HCT116 (cell line): Measurements from ENCODE around the gene NET1. TPM values are rescaled to one million over a fixed set of nuclear protein-coding genes. Genes with fewer than 3 reads are reported as not detected.

Experiments
- ATAC-seq: fragments of 200-7000 bp; cut with Tn5 transposase; 2 replicates; pipeline ENCODE4 v1.9.1; 2020; ENCODE audit warnings: mild to moderate bottlenecking, moderate library complexity
- BruUV-seq: library from RNA; stranded (reverse); fragments of 400-500 nt; replicated peaks from 2 replicates; lab custom pipeline; 2021; lab: Mats Ljungman, UMichigan
- CTCF ChIA-PET: fragments of 300-600 bp; sonication (Branson Sonifier 250); formaldehyde crosslinking; loops from one replicate; lab custom pipeline; 2021; ENCODE audit warnings: antibody characterized with exemption; lab: Charles Lee
- POLR2A ChIA-PET: fragments of 300-600, 350-600 bp; sonication (Branson Sonifier 250); formaldehyde crosslinking; loops from one replicate; lab custom pipeline; 2021; ENCODE audit warnings: antibody characterized with exemption; lab: Charles Lee
- RAD21 ChIA-PET, 2 experiments: fragments of 300-600 bp; sonication (Branson Sonifier 250); formaldehyde crosslinking; loops; one replicate each; lab custom pipeline; 2023; ENCODE audit warnings: low total read pairs in 2 of 2; ENCODE audit not compliant: uncharacterized antibody in 2 of 2, unreplicated experiment in 2 of 2, low non-redundant PET in 1 of 2; lab: Charles Lee
- DNase-seq: peaks from one replicate; pipeline ENCODE4 v3.0.0-alpha.2; 2010; ENCODE audit warnings: low read depth, low spot score
- H2AFZ ChIP-seq: fragments of 200-600 bp; shearing (Covaris generic), sonication (generic); 2 replicates; pipeline ENCODE4 v1.6.1; 2017; ENCODE audit warnings: low read depth, mixed run types, mixed read lengths, antibody characterized with exemption, low read length; ENCODE audit not compliant: poor library complexity, severe bottlenecking
- H3K27ac ChIP-seq: 2 replicates; pipeline ENCODE4 v1.5.1; 2012; ENCODE audit warnings: low read depth, low read length
- H3K27me3 ChIP-seq: fragments of 200-600 bp; sonication (generic); 2 replicates; pipeline ENCODE4 v1.6.1; 2016; ENCODE audit warnings: mixed run types, low read length, mixed read lengths; ENCODE audit not compliant: insufficient read depth
- H3K36me3 ChIP-seq, 2 experiments: fragments of 200-500 bp in 1 of 2; fragments of 200-600 bp in 1 of 2; sonication (Bioruptor generic) in 1 of 2; sonication (generic) in 1 of 2; 2 replicates each; pipeline versions ENCODE4 v1.5.1 to v1.6.1; 2014 to 2016; ENCODE audit warnings: low read length in 2 of 2, inconsistent platforms in 1 of 2, mixed read lengths in 1 of 2, mixed run types in 1 of 2; ENCODE audit not compliant: insufficient read depth in 2 of 2, control insufficient read depth in 1 of 2
- H3K4me1 ChIP-seq, 2 experiments: fragments of 200-600 bp in 1 of 2; sonication (generic) in 1 of 2; 2 replicates each; pipeline versions ENCODE4 v1.5.1 to v1.6.1; 2012 to 2017; ENCODE audit warnings: low read length in 2 of 2, inconsistent platforms in 1 of 2, mild to moderate bottlenecking in 1 of 2, mixed read lengths in 1 of 2, mixed run types in 1 of 2, moderate library complexity in 1 of 2; ENCODE audit not compliant: insufficient read depth in 2 of 2, control insufficient read depth in 1 of 2
- H3K4me2 ChIP-seq: fragments of 200-600 bp; sonication (generic); 2 replicates; pipeline ENCODE4 v1.6.1; 2017; ENCODE audit warnings: mixed run types, low read length, mixed read lengths
- H3K4me3 ChIP-seq, 2 experiments: fragments of 200-600 bp in 1 of 2; sonication (generic) in 1 of 2; replicated peaks in 1 of 2; 2 replicates each; pipeline ENCODE4 v1.5.1; 2011 to 2016; ENCODE audit warnings: low read length in 2 of 2, control low read depth in 1 of 2, low read depth in 1 of 2, mild to moderate bottlenecking in 1 of 2, mixed read lengths in 1 of 2, mixed run types in 1 of 2
- H3K79me2 ChIP-seq: fragments of 200-600 bp; sonication (generic); 2 replicates; pipeline ENCODE4 v1.6.1; 2017; ENCODE audit warnings: mild to moderate bottlenecking, mixed run types, low read length, moderate library complexity, mixed read lengths; ENCODE audit not compliant: insufficient read depth
- H3K9ac ChIP-seq: fragments of 200-600 bp; sonication (generic); 2 replicates; pipeline ENCODE4 v1.6.1; 2016; ENCODE audit warnings: low read length, mixed read lengths
- H3K9me2 ChIP-seq: fragments of 200-600 bp; sonication (generic), shearing (Covaris generic); 2 replicates; pipeline ENCODE4 v1.6.1; 2017; ENCODE audit warnings: mixed run types, mild to moderate bottlenecking, moderate library complexity; ENCODE audit not compliant: insufficient read depth
- H3K9me3 ChIP-seq, 2 experiments: fragments of 200-500 bp in 1 of 2; fragments of 200-600 bp in 1 of 2; sonication (Bioruptor generic) in 1 of 2; sonication (generic) in 1 of 2; 2 replicates each; pipeline ENCODE4 v1.6.1; 2014 to 2017; ENCODE audit warnings: low read length in 2 of 2, mixed read lengths in 2 of 2, inconsistent platforms in 1 of 2, low read depth in 1 of 2, mild to moderate bottlenecking in 1 of 2, mixed run types in 1 of 2, moderate library complexity in 1 of 2; ENCODE audit not compliant: control insufficient read depth in 1 of 2, insufficient read depth in 1 of 2
- H4K20me1 ChIP-seq: fragments of 200-600 bp; sonication (generic), shearing (Covaris generic); 2 replicates; pipeline ENCODE4 v1.6.1; 2017; ENCODE audit warnings: mixed run types, mild to moderate bottlenecking, moderate library complexity; ENCODE audit not compliant: insufficient read depth
- CBX3 ChIP-seq: IDR thresholded peaks from 2 replicates; pipeline ENCODE4 v1.6.1; 2012; ENCODE audit warnings: low read depth
- CEBPB ChIP-seq: IDR thresholded peaks from 2 replicates; pipeline ENCODE4 v1.6.1; 2012; ENCODE audit warnings: low read depth
- CTCF ChIP-seq, 3 experiments: fragments of 200-600 bp in 1 of 3; sonication (generic) in 1 of 3; IDR thresholded peaks in 2 of 3; conservative IDR thresholded peaks in 1 of 3; 2 replicates each; pipeline ENCODE4 v1.5.1; 2012 to 2017; ENCODE audit warnings: low read depth in 2 of 3, low read length in 2 of 3, antibody characterized with exemption in 1 of 3, borderline replicate concordance in 1 of 3, control low read depth in 1 of 3, mild to moderate bottlenecking in 1 of 3, mixed read lengths in 1 of 3, mixed run types in 1 of 3, moderate library complexity in 1 of 3; ENCODE audit not compliant: insufficient read depth in 1 of 3
- EGR1 ChIP-seq: IDR thresholded peaks from 2 replicates; pipeline ENCODE4 v1.6.1; 2012; ENCODE audit warnings: low read depth
- EZH2phosphoT487 ChIP-seq: fragments of 200-600 bp; IDR thresholded peaks from 2 replicates; pipeline ENCODE4 v1.6.1; 2018; ENCODE audit warnings: antibody characterized with exemption, borderline replicate concordance
- MAX ChIP-seq: IDR thresholded peaks from 2 replicates; pipeline ENCODE4 v1.6.1; 2012
- POLR2A ChIP-seq: IDR thresholded peaks from 2 replicates; pipeline ENCODE4 v1.7.0; 2011; ENCODE audit warnings: borderline replicate concordance; ENCODE audit not compliant: insufficient read depth, insufficient read length; ENCODE audit errors: extremely low read depth
- POLR2AphosphoS5 ChIP-seq: IDR thresholded peaks from 2 replicates; pipeline ENCODE4 v1.6.1; 2011; ENCODE audit warnings: mild to moderate bottlenecking, low read depth, low read length, moderate library complexity
- RAD21 ChIP-seq: IDR thresholded peaks from 2 replicates; pipeline ENCODE4 v1.6.1; 2012; ENCODE audit warnings: low read depth, mild to moderate bottlenecking
- REST ChIP-seq: IDR thresholded peaks from 2 replicates; pipeline ENCODE4 v1.6.1; 2012; ENCODE audit warnings: low read depth
- ZFX ChIP-seq: fragments of 450-650 bp; IDR thresholded peaks from 2 replicates; pipeline ENCODE4 v1.6.1; 2017
- ZNF274 ChIP-seq: fragments of 200-500 bp; sonication (Bioruptor generic); IDR thresholded peaks from 2 replicates; pipeline ENCODE4 v1.6.1; 2014; ENCODE audit warnings: mild to moderate bottlenecking, low read depth, low read length, inconsistent platforms
- intact Hi-C: fragments of 100-400 bp; cut with micrococcal nuclease; formaldehyde crosslinking; loops from 2 replicates; pipeline ENCODE4 v1.10.0; 2022
- total RNA-seq: library from RNA; stranded (reverse); gene quantifications from one replicate; pipeline ENCODE4 v1.2.1, GENCODE V29; 2021; ENCODE audit not compliant: unreplicated experiment

NET1 gene
- total RNA-seq, 1 experiment from 2014 or later = 51.2 TPM

- Histone ChIP-seq H3K27ac (peak overlapping the region; percentile 15; the same call in 1 of the 2 replicates), H3K4me2 (peak overlapping the region; percentile 75), H3K79me2 (peaks cover 89% of the 10 kb centered on the region), H3K36me3 (no peaks in the 10 kb centered on the region), H3K9me3 (no peaks in the 10 kb centered on the region), H3K4me1 (peaks cover 10 to 29% of the 10 kb centered on the region in 2 experiments), H3K4me3 (peak overlapping the region; percentile 37 to 52), H3K9me2 (no peaks in the 10 kb centered on the region), H2AFZ (no peak overlapping the region), H3K9ac (peak overlapping the region; percentile 50), H4K20me1 (no peaks in the 10 kb centered on the region; the same call in 1 of the 2 replicates), H3K27me3 (no peaks in the 10 kb centered on the region)
- intact Hi-C loops = loop anchor here (5.0 kb wide), 1 partner anchor 101 kb away; no protein-coding TSS in a partner anchor
- DNase-seq = peak; percentile 52
- CTCF ChIA-PET = interaction anchor here (1.2 to 6.7 kb wide), 3 partner anchors 13 to 183 kb away, joined by 6 to 59 read pairs (median 10); no protein-coding TSS in a partner anchor
- POLR2A ChIA-PET = interaction anchor here (0.6 to 2.1 kb wide), 5 partner anchors 10 to 184 kb away, joined by 3 to 12 read pairs (median 3); no protein-coding TSS in a partner anchor
- RAD21 ChIA-PET = interaction anchor here in 1 of 2 experiments (1.0 kb wide), 1 partner anchor 177 kb away, joined by 4 read pairs; no protein-coding TSS in a partner anchor
- peak; percentile 99 for ATAC-seq
- no peak for TF ChIP-seq ZNF274
- peak; percentile 84 for TF ChIP-seq MAX
- peak; percentile 88 for TF ChIP-seq POLR2AphosphoS5
- peak; percentile 30; the same call in 1 of the 2 replicates for TF ChIP-seq RAD21
- TF ChIP-seq ZFX = no peak
- BruUV-seq = no TSS peak
These were observed 34.1 kb downstream of the NET1 start for GRCh38 chr10:5446390-5446926.

GRCh38 chr10:5447056-5447455 is 34.7 kb downstream of the NET1 start:
- H3K4me3 ChIP-seq = peak overlapping the region; percentile 37 to 52; a peak in 3 of 4 replicates
- H3K4me1 ChIP-seq = peaks cover 10 to 29% of the 10 kb centered on the region in 2 experiments
- no peak overlapping the region for H2AFZ ChIP-seq
- no peaks in the 10 kb centered on the region for H3K9me2 ChIP-seq
- peak overlapping the region; percentile 75 for H3K4me2 ChIP-seq
- no peak overlapping the region for H3K27ac ChIP-seq
- TF ChIP-seq POLR2A (no peak), CEBPB (no peak), REST (no peak), CTCF (IDR thresholded peaks at IDR 0.05 in 2 of 3, conservative IDR thresholded peaks at IDR 0.05 in 1 of 3; ENCODE audit: borderline replicate concordance in 1 of 3, insufficient read depth in 1 of 3, low read depth in 2 of 3, low read length in 2 of 3) (no peak), ZNF274 (no peak), CBX3 (no peak), EZH2phosphoT487 (no peak), ZFX (no peak), EGR1 (no peak)
- TF ChIP-seq, all 23 proteins: peak for 0
- no peaks in the 10 kb centered on the region for H3K27me3 ChIP-seq
- DNase-seq (no peak), ATAC-seq (no peak)
- ChIA-PET CTCF (interaction anchor here (1.2 to 6.7 kb wide), 3 partner anchors 13 to 183 kb away, joined by 6 to 59 read pairs (median 10); no protein-coding TSS in a partner anchor), RAD21 (no interaction called here), POLR2A (interaction anchor here (1.1 to 2.1 kb wide), 3 partner anchors 13 to 176 kb away, joined by 3 to 12 read pairs (median 3); no protein-coding TSS in a partner anchor)
- H3K9ac ChIP-seq = peak overlapping the region; percentile 50; the same call in 1 of the 2 replicates
- peaks cover 93% of the 10 kb centered on the region for H3K79me2 ChIP-seq
- H3K36me3 ChIP-seq = peaks cover 0 to under 1% of the 10 kb centered on the region in 2 experiments; a peak in 1 of 4 replicates
- no peaks in the 10 kb centered on the region for H4K20me1 ChIP-seq
- H3K9me3 ChIP-seq = no peaks in the 10 kb centered on the region
- no TSS peak for BruUV-seq
- intact Hi-C loops = loop anchor here (5.0 kb wide), 1 partner anchor 100 kb away; no protein-coding TSS in a partner anchor
